CD4-positive, alpha-beta memory T cell (primary cell): ENCODE measurements around the gene CSF2. TPM values are rescaled to one million over a fixed set of nuclear protein-coding genes. Genes with fewer than 3 reads are reported as not detected.

Source experiments
- CTCF ChIA-PET: fragments of 350-600 bp; sonication (Branson Sonifier 250); formaldehyde crosslinking; loops from one replicate; lab custom pipeline; 2021; ENCODE audit warnings: inconsistent platforms; ENCODE audit not compliant: partially characterized antibody; lab: Charles Lee
- POLR2A ChIA-PET: fragments of 350-600 bp; sonication (Branson Sonifier 250); formaldehyde crosslinking; loops from one replicate; lab custom pipeline; 2021; ENCODE audit not compliant: partially characterized antibody; lab: Charles Lee
- DNase-seq, 5 donors: peaks; one replicate each; pipeline versions ENCODE4 v3.0.0 to v3.0.0-alpha.2; 2020 to 2022; ENCODE audit warnings: mixed read lengths in 1 of 5
- H3K27ac ChIP-seq: one replicate; pipeline ENCODE4 v1.7.0; 2013; ENCODE audit warnings: low read depth, low read length
- H3K27me3 ChIP-seq: 2 replicates; pipeline ENCODE4 v1.7.0; 2013; ENCODE audit warnings: mild to moderate bottlenecking, low read length, moderate library complexity; ENCODE audit not compliant: insufficient read depth
- H3K36me3 ChIP-seq: 2 replicates; pipeline ENCODE4 v1.7.0; 2013; ENCODE audit warnings: mild to moderate bottlenecking, low read length, moderate library complexity; ENCODE audit not compliant: insufficient read depth
- H3K4me1 ChIP-seq: 2 replicates; pipeline ENCODE4 v1.7.0; 2013; ENCODE audit warnings: mild to moderate bottlenecking, low read length, moderate library complexity; ENCODE audit not compliant: insufficient read depth
- H3K4me3 ChIP-seq, 2 donors: one replicate each; pipeline ENCODE4 v1.7.0; 2013; ENCODE audit warnings: low read length in 2 of 2, mild to moderate bottlenecking in 1 of 2
- H3K9me3 ChIP-seq, 2 donors: one replicate each; pipeline ENCODE4 v1.7.0; 2013; ENCODE audit warnings: low read length in 2 of 2, control low read depth in 1 of 2; ENCODE audit not compliant: control insufficient read depth in 1 of 2
- H3K27ac Mint-ChIP-seq, 7 donors: one replicate each; pipeline ENCODE4 v1.8.0; 2020 to 2021; ENCODE audit warnings: mixed read lengths in 7 of 7, mild to moderate bottlenecking in 6 of 7, inconsistent platforms in 3 of 7, moderate library complexity in 3 of 7
- H3K27me3 Mint-ChIP-seq, 2 donors: one replicate each; pipeline ENCODE4 v1.8.0; 2020 to 2021; ENCODE audit warnings: mixed read lengths in 2 of 2
- H3K36me3 Mint-ChIP-seq, 2 donors: one replicate each; pipeline ENCODE4 v1.8.0; 2020 to 2021; ENCODE audit warnings: mixed read lengths in 2 of 2, inconsistent platforms in 1 of 2, mild to moderate bottlenecking in 1 of 2
- H3K4me1 Mint-ChIP-seq, 4 donors: one replicate each; pipeline ENCODE4 v1.8.0; 2020 to 2021; ENCODE audit warnings: mixed read lengths in 4 of 4, mild to moderate bottlenecking in 1 of 4
- H3K4me3 Mint-ChIP-seq, 8 donors: one replicate each; pipeline ENCODE4 v1.8.0; 2020 to 2021; ENCODE audit warnings: mixed read lengths in 8 of 8, mild to moderate bottlenecking in 7 of 8, moderate library complexity in 6 of 8, inconsistent platforms in 3 of 8
- H3K9me3 Mint-ChIP-seq, 8 donors: one replicate each; pipeline ENCODE4 v1.8.0; 2020 to 2021; ENCODE audit warnings: mixed read lengths in 8 of 8, mild to moderate bottlenecking in 5 of 8, inconsistent platforms in 3 of 8, moderate library complexity in 1 of 8
- intact Hi-C: fragments of 100-400 bp; cut with micrococcal nuclease; formaldehyde crosslinking; loops from one replicate; pipeline ENCODE4 v1.15.1; 2023
- polyA plus RNA-seq, 2 donors: library from polyadenylated mRNA; unstranded; fragments of 300-500 nt; fragmentation: Illumina TruSeq; gene quantifications; one replicate each; pipeline ENCODE4 v1.2.3, GENCODE V29; 2021
- total RNA-seq, 2 experiments: library from RNA; stranded (reverse); gene quantifications; one replicate each; pipeline ENCODE4 v1.2.3, GENCODE V29; 2021

CSF2 gene
- total and polyA plus RNA-seq, 4 experiments from 2014 or later: 0.77 TPM; not detected in 3

DNA sequence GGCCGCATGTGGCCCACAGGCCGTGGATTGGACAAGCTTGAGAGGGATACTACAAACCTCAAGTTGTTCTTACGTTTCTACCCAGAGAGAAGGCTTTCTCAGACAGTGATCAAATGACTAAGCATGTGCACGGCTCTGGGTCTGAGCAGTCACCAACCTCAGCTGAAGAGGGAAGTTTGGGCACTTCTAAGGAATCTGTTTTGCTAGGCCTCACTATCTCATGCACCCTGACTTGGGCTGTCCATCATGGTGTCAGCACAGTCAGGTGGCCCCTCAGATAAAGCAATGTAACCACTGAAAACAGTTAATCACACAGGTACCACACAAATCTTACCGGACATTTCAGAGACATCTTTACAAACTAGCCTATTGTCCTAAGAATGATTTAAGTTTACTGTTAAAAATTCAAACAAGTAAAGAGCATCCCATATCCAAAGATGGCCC lies 24.6 kb downstream of the CSF2 start:
- ChIA-PET CTCF (interaction anchor here (1.0 to 1.7 kb wide), 4 partner anchors 10 to 36 kb away, joined by 3 to 5 read pairs (median 5); partner anchors contain the start of gene CSF2), POLR2A (interaction anchor here (1.0 to 1.4 kb wide), 3 partner anchors 14 to 29 kb away, joined by 3 read pairs; no protein-coding TSS in a partner anchor)
- H3K27ac ChIP-seq: no peak overlapping the region
- no peaks in the 10 kb centered on the region for H3K9me3 ChIP-seq
- no peaks in the 10 kb centered on the region for H3K36me3 Mint-ChIP-seq
- H3K27me3 ChIP-seq: no peaks in the 10 kb centered on the region
- intact Hi-C loops: no loop called here
- DNase-seq: no peak
- no peak overlapping the region for H3K4me3 ChIP-seq
- H3K27ac Mint-ChIP-seq: peak overlapping the region in 4 of 7 donors; percentile 46 to 88 (median 72)
- no peaks in the 10 kb centered on the region for H3K27me3 Mint-ChIP-seq
- peaks cover 71% of the 10 kb centered on the region for H3K4me1 ChIP-seq
- no peaks in the 10 kb centered on the region for H3K9me3 Mint-ChIP-seq
- peaks cover 59 to 94% (median 74%) of the 10 kb centered on the region in 4 donors for H3K4me1 Mint-ChIP-seq
- no peaks in the 10 kb centered on the region for H3K36me3 ChIP-seq
- peak overlapping the region in 1 of 8 donors; percentile 16 for H3K4me3 Mint-ChIP-seq

- DNase-seq: no peak
- POLR2A ChIA-PET: interaction anchor here (0.6 to 1.9 kb wide), 5 partner anchors 9 to 27 kb away, joined by 3 to 6 read pairs (median 3); no protein-coding TSS in a partner anchor
- Mint-ChIP-seq H3K27ac (peak overlapping the region in 6 of 7 donors; percentile 87 to 97 (median 89)), H3K27me3 (no peaks in the 10 kb centered on the region), H3K4me1 (peaks cover 64 to 96% (median 77%) of the 10 kb centered on the region in 4 donors), H3K36me3 (no peaks in the 10 kb centered on the region), H3K9me3 (no peaks in the 10 kb centered on the region), H3K4me3 (peak overlapping the region in 4 of 8 donors; percentile 29 to 70 (median 60))
- H3K9me3 ChIP-seq: no peaks in the 10 kb centered on the region
- H3K4me1 ChIP-seq: peaks cover 76% of the 10 kb centered on the region
- CTCF ChIA-PET: interaction anchor here (1.1 to 1.7 kb wide), 3 partner anchors 10 to 25 kb away, joined by 3 to 5 read pairs (median 5); partner anchors contain the start of gene CSF2
- no peak overlapping the region for H3K27ac ChIP-seq
- H3K36me3 ChIP-seq: no peaks in the 10 kb centered on the region
- no peaks in the 10 kb centered on the region for H3K27me3 ChIP-seq
- no peak overlapping the region for H3K4me3 ChIP-seq
- intact Hi-C loops: no loop called here
Observed at GRCh38 chr5:132098621-132099020, 25.0 kb downstream of the CSF2 start.

GRCh38 chr5:132099076-132099748 lies 25.6 kb downstream of the CSF2 start:
- peaks cover 81% of the 10 kb centered on the region for H3K4me1 ChIP-seq
- H3K9me3 ChIP-seq: no peaks in the 10 kb centered on the region
- intact Hi-C loops: no loop called here
- no peaks in the 10 kb centered on the region for H3K36me3 Mint-ChIP-seq
- no peaks in the 10 kb centered on the region for H3K9me3 Mint-ChIP-seq
- peak in 1 of 5 donors; percentile 77 for DNase-seq
- CTCF ChIA-PET: interaction anchor here (1.3 to 1.7 kb wide), 2 partner anchors 11 to 25 kb away, joined by 5 read pairs; partner anchors contain the start of gene CSF2
- peak overlapping the region; percentile 23 to 97 (median 88) for H3K27ac Mint-ChIP-seq
- H3K27me3 ChIP-seq: no peaks in the 10 kb centered on the region
- H3K4me3 ChIP-seq: no peak overlapping the region
- H3K4me3 Mint-ChIP-seq: peak overlapping the region in 7 of 8 donors; percentile 9 to 70 (median 52)
- H3K36me3 ChIP-seq: no peaks in the 10 kb centered on the region
- POLR2A ChIA-PET: interaction anchor here (0.5 to 1.9 kb wide), 6 partner anchors 9 to 35 kb away, joined by 3 to 6 read pairs (median 3); no protein-coding TSS in a partner anchor
- peak overlapping the region; percentile 14 for H3K27ac ChIP-seq
- peaks cover 66 to 96% (median 78%) of the 10 kb centered on the region in 4 donors for H3K4me1 Mint-ChIP-seq
- no peaks in the 10 kb centered on the region for H3K27me3 Mint-ChIP-seq

- ChIA-PET CTCF (no interaction called here), POLR2A (interaction anchor here (0.5 to 1.9 kb wide), 5 partner anchors 10 to 34 kb away, joined by 3 to 6 read pairs (median 3); no protein-coding TSS in a partner anchor)
- peak overlapping the region; percentile 80 for H3K27ac ChIP-seq
- Mint-ChIP-seq H3K27me3 (no peaks in the 10 kb centered on the region), H3K27ac (peak overlapping the region; percentile 44 to 99 (median 88)), H3K4me1 (peaks cover 70 to 97% (median 81%) of the 10 kb centered on the region in 4 donors), H3K9me3 (no peaks in the 10 kb centered on the region), H3K36me3 (peaks cover 0 to 1% of the 10 kb centered on the region in 2 donors), H3K4me3 (peak overlapping the region in 7 of 8 donors; percentile 4 to 70 (median 39))
- no peaks in the 10 kb centered on the region for H3K9me3 ChIP-seq
- peaks cover 82% of the 10 kb centered on the region for H3K4me1 ChIP-seq
- DNase-seq: no peak
- no peak overlapping the region for H3K4me3 ChIP-seq
- intact Hi-C loops: loop anchor here (5.0 kb wide), 1 partner anchor 92 kb away; no protein-coding TSS in a partner anchor
- H3K27me3 ChIP-seq: no peaks in the 10 kb centered on the region
- no peaks in the 10 kb centered on the region for H3K36me3 ChIP-seq
Observed at GRCh38 chr5:132099905-132100304, 26.3 kb downstream of the CSF2 start.

GRCh38 chr5:132100672-132101261 lies 27.2 kb downstream of the CSF2 start:
- Mint-ChIP-seq H3K4me1 (peaks cover 68 to 97% (median 80%) of the 10 kb centered on the region in 4 donors), H3K9me3 (no peaks in the 10 kb centered on the region), H3K27ac (peak overlapping the region; percentile 88 to 99 (median 94)), H3K4me3 (peak overlapping the region in 7 of 8 donors; percentile 51 to 78 (median 66)), H3K27me3 (no peaks in the 10 kb centered on the region), H3K36me3 (peaks cover 0 to 1% of the 10 kb centered on the region in 2 donors)
- CTCF ChIA-PET: no interaction called here
- H3K9me3 ChIP-seq: no peaks in the 10 kb centered on the region
- POLR2A ChIA-PET: interaction anchor here (1.0 to 3.4 kb wide), 4 partner anchors 7 to 17 kb away, joined by 3 to 23 read pairs (median 8); no protein-coding TSS in a partner anchor
- H3K4me3 ChIP-seq: no peak overlapping the region
- no peaks in the 10 kb centered on the region for H3K27me3 ChIP-seq
- intact Hi-C loops: loop anchor here (5.0 kb wide), 1 partner anchor 92 kb away; no protein-coding TSS in a partner anchor
- H3K36me3 ChIP-seq: no peaks in the 10 kb centered on the region
- DNase-seq: peak in 4 of 5 donors; percentile 37 to 59 (median 44)
- peak overlapping the region; percentile 80 for H3K27ac ChIP-seq
- H3K4me1 ChIP-seq: peaks cover 82% of the 10 kb centered on the region

- Mint-ChIP-seq H3K4me1 (peaks cover 67 to 96% (median 77%) of the 10 kb centered on the region in 4 donors), H3K27ac (peak overlapping the region; percentile 88 to 99 (median 94)), H3K27me3 (no peaks in the 10 kb centered on the region), H3K9me3 (no peaks in the 10 kb centered on the region), H3K36me3 (peaks cover 0 to 1% of the 10 kb centered on the region in 2 donors), H3K4me3 (peak overlapping the region in 5 of 8 donors; percentile 51 to 78 (median 63))
- H3K36me3 ChIP-seq: no peaks in the 10 kb centered on the region
- intact Hi-C loops: loop anchor here (5.0 kb wide), 1 partner anchor 91 kb away; no protein-coding TSS in a partner anchor
- H3K9me3 ChIP-seq: no peaks in the 10 kb centered on the region
- H3K27me3 ChIP-seq: no peaks in the 10 kb centered on the region
- peaks cover 83% of the 10 kb centered on the region for H3K4me1 ChIP-seq
- H3K4me3 ChIP-seq: no peak overlapping the region
- peak overlapping the region; percentile 80 for H3K27ac ChIP-seq
- CTCF ChIA-PET: interaction anchor here (1.0 to 3.7 kb wide), 11 partner anchors 8 to 137 kb away, joined by 3 to 17 read pairs (median 8); partner anchors contain the start of gene CSF2
- POLR2A ChIA-PET: interaction anchor here (0.9 to 5.6 kb wide), 8 partner anchors 7 to 76 kb away, joined by 3 to 27 read pairs (median 6); no protein-coding TSS in a partner anchor
- peak in 1 of 5 donors; percentile 45 for DNase-seq
Observed at GRCh38 chr5:132101385-132101880, 27.8 kb downstream of the CSF2 start.
